HG03175 (cell line): ENCODE results near the gene GET3.
"Not testable (repeated sequence)": the region's sequence is repeated elsewhere in the genome, so short reads cannot be mapped to it uniquely, and the experiment has no call there.

Source experiments
- ATAC-seq: cut with Tn5 transposase; IDR thresholded peaks from one replicate; pipeline ENCODE4 v1.9.1; 2021; ENCODE audit warnings: mild to moderate bottlenecking, moderate library complexity; ENCODE audit not compliant: unreplicated experiment

Gene GET3

DNA sequence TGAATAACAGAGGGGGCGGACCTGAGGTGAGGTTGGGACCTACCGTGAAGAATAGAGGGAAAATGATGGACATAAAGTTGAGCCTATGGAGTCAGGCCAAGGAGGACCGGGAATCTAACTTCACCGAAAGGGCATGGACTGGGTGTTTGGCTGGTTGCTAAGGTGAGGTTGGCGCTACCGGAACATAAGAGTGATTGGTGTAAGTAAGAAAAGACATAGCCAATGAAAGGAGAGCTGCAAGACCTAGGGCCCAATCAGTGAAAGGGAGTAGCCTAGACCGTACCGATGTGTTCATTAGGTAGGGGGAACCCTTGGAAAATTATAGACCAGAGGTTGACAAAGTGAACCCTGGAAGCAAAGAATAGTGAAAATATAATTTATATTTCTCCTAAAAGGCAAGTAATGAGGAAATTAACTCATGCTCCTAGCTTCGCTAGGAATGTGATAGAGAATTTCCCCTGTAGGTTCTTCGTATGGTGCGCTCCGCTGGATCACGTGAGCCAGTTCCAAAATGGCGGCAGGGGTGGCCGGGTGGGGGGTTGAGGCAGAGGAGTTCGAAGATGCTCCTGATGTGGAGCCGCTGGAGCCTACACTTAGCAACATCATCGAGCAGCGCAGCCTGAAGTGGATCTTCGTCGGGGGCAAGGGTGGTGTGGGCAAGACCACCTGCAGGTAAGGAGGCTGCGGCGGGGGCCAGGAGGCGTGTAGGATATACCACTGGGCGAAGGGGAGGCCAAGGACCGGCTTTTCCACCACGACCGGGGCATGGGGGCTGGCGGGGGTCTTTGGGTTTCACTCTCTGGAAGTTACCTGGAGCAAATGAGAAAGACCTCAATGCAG lies at the start of gene GET3:
GET3 (plus strand) TSS at position 503 of the 840 bp plus-strand sequence; CDS start at position 512, 9 bp downstream.
- ATAC-seq, result peak; percentile 76

DNA sequence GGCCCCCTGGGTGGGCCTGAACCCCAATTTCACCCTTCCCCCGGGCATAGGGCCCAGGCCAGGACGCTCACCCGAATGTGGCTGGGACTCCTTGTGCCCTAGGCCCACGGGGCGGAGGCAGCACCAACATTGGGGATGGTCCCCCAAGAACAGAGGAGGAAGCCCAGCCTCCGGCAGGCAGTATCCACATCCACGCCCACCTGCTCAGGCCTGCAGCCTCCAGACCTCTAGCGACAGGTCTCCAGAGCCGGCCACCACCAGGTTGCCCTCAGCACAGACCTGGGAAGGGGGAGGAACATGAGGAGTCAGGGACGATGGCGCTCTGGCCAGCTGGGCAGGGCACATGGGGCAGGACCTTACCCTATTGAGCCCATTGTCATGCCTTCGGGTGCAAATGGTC lies 48.3 kb upstream of the GET3 start:
- ATAC-seq, result no peak

- no peak for ATAC-seq
These were observed 47.6 kb upstream of the GET3 start for GRCh38 chr19:12689581-12690216.

DNA sequence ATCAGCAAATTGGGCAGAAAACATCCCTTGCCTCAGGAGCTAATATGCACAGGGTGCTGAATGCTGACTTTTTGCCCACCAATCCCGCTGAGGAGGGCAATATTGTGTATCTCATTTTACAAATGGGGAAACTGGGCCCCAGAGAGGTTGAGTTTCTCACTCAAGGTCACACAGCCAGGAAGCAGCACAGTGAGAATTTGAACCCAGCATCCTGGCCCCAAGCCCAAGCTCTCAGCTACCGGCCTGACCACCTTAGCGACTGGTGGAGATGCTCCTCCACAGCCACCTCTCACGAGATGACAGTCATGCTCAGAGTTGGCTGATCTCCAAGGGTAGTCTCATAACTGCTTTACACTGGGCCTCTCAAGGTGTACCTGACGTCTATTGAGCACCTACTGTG lies 44.3 kb upstream of the GET3 start:
- ATAC-seq, result no peak

DNA sequence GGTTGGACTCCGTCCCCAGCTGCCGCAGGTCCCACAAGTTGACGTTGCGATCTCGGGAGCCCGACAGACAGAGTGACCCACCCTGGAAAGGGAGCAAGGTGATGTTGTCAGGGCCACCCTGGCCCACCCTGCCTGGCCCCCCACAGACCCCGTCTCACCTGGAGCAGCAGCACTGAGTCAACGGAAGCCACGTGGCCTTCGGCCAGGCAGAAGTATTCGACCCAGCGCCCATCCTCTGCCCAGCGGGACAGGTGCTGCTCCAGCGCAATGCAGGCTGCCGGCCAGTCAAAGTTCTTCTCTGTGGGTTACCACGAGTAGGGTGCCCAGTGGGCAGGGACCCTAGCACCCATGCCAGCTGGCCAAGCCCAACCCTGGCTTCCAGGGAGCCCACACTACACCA lies 42.7 kb upstream of the GET3 start:
- no peak for ATAC-seq

- no peak for ATAC-seq
These were observed 42.2 kb upstream of the GET3 start for GRCh38 chr19:12695096-12695495.

DNA sequence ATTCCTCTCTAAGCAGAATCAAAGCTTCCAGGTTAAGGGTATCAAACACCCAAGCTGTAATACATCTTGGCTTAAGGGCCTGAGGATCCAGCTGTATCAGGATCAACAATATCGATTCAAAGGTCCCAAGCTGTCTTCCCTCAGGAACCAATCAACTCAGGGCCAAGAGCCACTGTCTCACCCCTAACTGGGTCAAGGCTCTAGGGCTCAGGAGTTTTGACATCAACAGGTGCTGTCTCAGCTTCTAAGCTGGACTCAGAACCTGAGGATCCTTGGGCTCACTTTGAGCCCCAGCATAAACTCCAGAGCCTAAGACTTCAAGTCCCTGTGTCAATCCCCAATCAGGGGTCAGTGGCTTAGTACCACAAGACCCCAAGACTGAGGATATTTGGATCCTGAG lies 41.8 kb upstream of the GET3 start:
- ATAC-seq, result peak; percentile 4

DNA sequence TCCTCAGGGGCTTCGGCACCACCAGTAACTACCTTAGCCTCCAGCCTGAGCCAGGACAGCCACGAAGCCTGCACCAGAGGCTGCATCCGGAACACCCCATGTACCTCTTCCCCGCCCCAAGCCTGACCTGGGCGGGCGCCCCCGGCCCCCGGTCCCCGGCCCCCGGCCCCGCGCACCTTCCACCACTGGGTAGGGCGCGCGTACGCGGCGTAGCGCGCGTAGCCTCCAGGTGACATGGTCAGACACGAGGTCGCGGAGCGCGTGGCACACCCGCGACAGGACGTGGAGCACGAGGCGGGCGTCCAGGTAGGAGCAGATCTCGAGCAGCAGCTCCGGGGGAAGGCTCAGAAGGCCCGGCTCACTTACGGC lies 41.3 kb upstream of the GET3 start:
- peak; percentile 20 for ATAC-seq

GRCh38 chr19:12696366-12697335 lies 40.6 kb upstream of the GET3 start, which contains the start of gene FBXW9:
Gene FBXW9, minus strand, starts transcription at chr19:12696631. Its CDS starts 50 bp downstream, at chr19:12696581.
- peak; percentile 76 for ATAC-seq

DNA sequence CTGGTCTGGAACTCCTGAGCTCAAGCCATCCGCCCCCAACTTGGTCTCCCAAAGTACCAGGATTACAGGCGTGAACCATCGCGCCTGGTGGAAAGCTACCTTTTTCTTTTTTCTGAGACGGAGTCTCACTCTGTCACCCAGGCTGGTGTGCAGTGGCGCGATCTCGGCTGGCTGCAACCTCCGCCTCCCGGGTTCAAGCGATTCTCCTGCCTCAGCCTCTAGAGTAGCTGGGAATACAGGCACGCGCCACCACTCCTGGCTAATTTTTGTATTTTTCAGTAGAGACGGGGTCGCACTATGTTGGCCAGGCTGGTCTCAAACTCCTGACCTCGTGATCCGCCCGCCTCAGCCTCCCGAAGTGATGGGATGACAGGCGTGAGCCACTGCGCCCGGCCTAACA lies 39.9 kb upstream of the GET3 start:
- ATAC-seq, result not testable (repeated sequence)

DNA sequence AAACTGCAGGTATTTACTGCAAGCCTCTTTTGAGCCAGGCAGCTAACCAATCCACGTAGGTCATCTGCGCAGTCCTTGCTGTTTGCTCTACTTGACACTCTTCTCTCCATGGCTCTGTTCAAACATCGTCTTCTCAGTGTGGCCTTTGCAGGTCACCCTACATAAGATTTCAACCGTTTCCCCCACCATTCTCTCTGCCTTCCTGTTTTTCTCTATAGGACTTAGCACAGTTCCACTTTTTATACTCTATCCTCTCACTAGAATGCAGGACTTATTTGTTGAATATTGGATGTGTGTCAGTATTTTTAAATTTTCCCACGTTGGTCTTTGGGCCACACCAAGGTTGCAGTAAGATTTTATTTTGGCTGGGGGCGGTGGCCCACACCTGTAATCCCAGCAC lies 39.2 kb upstream of the GET3 start:
- ATAC-seq, result no peak

GRCh38 chr19:12701596-12702282 lies 35.6 kb upstream of the GET3 start:
- ATAC-seq, result no peak

DNA sequence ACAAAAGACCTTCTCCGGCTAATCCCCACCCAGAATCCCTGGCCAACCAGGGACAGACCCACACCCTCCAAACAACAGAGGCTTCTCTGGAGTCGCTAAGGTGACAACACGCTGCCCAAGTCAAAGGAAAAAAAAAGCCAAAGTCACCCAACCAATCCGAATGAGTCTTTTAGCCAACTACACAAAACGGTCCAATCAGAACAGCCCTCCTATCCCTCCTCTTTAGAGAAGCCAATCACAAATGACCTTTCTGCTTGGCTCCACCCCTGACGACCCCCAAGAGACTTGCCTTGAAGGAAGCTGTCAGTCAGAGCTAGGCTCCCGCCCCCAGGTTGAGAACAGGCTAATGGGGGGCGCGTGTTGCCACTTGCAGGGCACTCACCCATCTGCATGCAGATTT lies 34.3 kb upstream of the GET3 start:
- ATAC-seq, result no peak

DNA sequence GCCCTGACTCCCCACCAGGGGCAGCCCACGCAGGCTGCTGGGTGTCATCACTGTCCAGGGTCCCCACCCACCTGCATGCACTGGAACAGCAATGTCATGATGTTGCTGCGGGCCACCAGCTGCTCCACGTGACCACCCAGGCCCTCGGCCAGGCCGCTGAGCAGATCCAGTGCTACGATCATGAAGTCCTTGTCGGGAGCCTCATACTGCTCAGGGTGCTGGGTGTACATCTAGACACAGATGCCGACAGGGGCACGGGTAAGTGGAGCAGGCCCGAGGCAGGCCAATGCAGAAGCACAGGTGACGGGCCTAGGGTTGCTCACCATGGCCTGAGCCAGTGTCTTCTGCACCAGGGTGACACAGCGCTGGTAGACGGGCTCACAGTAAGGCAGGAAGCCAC lies 32.1 kb upstream of the GET3 start:
- no peak for ATAC-seq

GRCh38 chr19:12705654-12706331 lies 31.5 kb upstream of the GET3 start:
- ATAC-seq, result no peak

GRCh38 chr19:12706332-12706718 lies 31.0 kb upstream of the GET3 start:
- no peak for ATAC-seq

DNA sequence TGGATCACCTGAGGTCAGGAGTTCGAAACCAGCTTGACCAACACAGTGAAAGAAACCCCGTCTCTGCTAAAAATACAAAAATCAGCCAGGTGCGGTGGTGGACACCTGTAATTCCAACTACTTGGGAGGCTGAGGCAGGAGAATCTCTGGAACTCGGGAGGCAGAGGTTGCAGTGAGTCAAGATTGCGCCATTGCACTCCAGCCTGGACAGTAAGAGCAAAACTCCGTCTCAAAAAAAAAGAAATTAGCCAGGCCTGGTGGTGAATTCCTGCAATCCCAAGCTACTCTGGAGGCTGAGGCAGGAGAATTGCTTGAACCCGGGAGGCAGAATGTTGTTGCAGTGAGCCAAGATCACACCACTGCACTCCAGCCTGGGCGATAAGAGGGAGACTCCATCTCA lies 28.7 kb upstream of the GET3 start:
- ATAC-seq, result no peak

DNA sequence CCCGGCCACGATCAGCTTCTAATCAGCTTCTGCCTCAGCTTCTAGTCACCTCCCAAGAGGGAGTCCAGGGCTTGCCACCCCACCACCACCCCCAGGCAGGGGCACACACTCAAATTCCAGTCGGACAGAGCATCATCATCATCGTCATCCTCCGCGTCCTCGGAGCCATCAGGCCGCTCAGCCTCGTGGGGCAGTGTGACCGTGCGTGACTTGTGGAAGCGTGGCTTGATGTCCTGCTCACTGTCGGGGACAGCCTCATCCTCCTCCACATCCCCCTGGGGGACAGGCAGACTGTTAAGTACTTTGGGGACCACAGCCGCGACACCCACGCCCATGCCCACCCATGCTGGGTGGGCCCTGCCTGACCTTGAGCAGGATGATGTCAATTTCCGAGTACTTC lies 26.1 kb upstream of the GET3 start:
- ATAC-seq, result no peak

DNA sequence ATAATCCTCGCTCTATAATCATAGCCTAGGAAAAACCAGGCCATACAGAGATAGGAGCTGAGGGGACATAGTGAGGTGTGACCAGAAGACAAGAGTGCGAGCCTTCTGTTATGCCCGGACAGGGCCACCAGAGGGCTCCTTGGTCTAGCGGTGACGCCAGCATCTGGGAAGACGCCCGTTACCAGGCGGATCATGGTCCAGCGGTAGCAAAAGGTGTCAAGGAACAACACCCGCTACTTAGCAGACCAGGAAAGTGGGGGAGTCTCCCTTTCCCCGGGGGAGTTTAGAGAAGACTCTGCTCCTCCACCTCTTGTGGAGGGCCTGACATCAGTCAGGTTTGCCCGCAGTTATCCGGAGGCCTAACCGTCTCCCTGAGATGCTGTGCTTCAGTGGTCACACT lies 25.2 kb upstream of the GET3 start:
- not testable (repeated sequence) for ATAC-seq

DNA sequence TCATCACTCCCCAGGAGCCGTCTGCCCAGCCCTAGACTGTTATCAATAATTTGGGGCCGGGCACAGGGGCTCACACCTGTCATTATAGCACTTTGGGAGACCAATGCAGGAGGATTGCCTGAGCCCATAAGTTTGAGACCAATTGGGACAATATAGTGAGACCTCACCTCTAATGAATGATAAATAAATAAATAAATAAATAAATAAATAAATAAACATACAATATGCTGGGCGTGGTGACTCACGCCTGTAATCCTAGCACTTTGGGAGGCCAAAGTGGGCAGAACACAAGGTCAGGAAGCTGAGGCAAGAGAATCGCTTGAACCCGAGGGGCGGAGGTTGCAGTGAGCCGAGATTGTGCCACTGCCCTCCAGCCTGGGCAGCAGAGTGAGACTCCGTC lies 24.0 kb upstream of the GET3 start:
- ATAC-seq, result not testable (repeated sequence)
